Spleen (tissue), 11 donors: ENCODE data around the gene HES6. TPM values are rescaled to one million over a fixed set of nuclear protein-coding genes. Genes with fewer than 3 reads are reported as not detected.

Source experiments
- DNase-seq: peaks from one replicate; pipeline ENCODE4 v3.0.0-alpha.2; 2020
- H3K27ac ChIP-seq, 8 donors: fragments of 200-600 bp; sonication (generic) in 7 of 8; 1 replicate in 4 of 8; 2 replicates in 4 of 8; pipeline versions ENCODE4 v1.5.0 to v1.8.0; 2016 to 2021; ENCODE audit warnings: inconsistent platforms in 4 of 8, mild to moderate bottlenecking in 4 of 8, moderate library complexity in 1 of 8
- H3K27me3 ChIP-seq, 7 donors: fragments of 200-600 bp; sonication (generic) in 6 of 7; replicated peaks in 1 of 7; 1 replicate in 4 of 7; 2 replicates in 3 of 7; pipeline versions ENCODE4 v1.5.0 to v1.8.0; 2016 to 2021; ENCODE audit warnings: inconsistent platforms in 3 of 7, mild to moderate bottlenecking in 1 of 7
- H3K36me3 ChIP-seq, 6 donors: fragments of 200-600 bp; sonication (generic) in 5 of 6; 1 replicate in 4 of 6; 2 replicates in 2 of 6; pipeline versions ENCODE4 v1.5.0 to v1.8.0; 2016 to 2021; ENCODE audit warnings: inconsistent platforms in 2 of 6
- H3K4me1 ChIP-seq, 6 donors: fragments of 200-600 bp; sonication (generic) in 5 of 6; 1 replicate in 3 of 6; 2 replicates in 3 of 6; pipeline versions ENCODE4 v1.5.0 to v1.8.0; 2016 to 2021; ENCODE audit warnings: inconsistent platforms in 3 of 6
- H3K4me3 ChIP-seq, 8 donors: fragments of 200-600 bp; sonication (generic) in 7 of 8; 1 replicate in 4 of 8; 2 replicates in 4 of 8; pipeline versions ENCODE4 v1.5.0 to v1.8.0; 2016 to 2021; ENCODE audit warnings: inconsistent platforms in 4 of 8, mild to moderate bottlenecking in 4 of 8, moderate library complexity in 2 of 8
- H3K9me3 ChIP-seq, 8 donors: fragments of 200-600 bp; sonication (generic) in 7 of 8; 1 replicate in 4 of 8; 2 replicates in 4 of 8; pipeline versions ENCODE4 v1.5.0 to v1.8.0; 2016 to 2021; ENCODE audit warnings: inconsistent platforms in 4 of 8
- CTCF ChIP-seq, 11 experiments: fragments of 200-600 bp in 7 of 11; fragments of 450-650 bp in 4 of 11; sonication (generic) in 4 of 11; IDR thresholded peaks in 8 of 11; conservative IDR thresholded peaks in 3 of 11; 1 replicate in 7 of 11; 2 replicates in 4 of 11; pipeline versions ENCODE4 v1.4.0 to v1.8.0; 2016 to 2021; ENCODE audit warnings: antibody characterized with exemption in 11 of 11, inconsistent platforms in 4 of 11, mild to moderate bottlenecking in 1 of 11
- POLR2A ChIP-seq, 3 donors: fragments of 450-650 bp; IDR thresholded peaks; one replicate each; pipeline ENCODE4 v1.5.1; 2017; ENCODE audit warnings: antibody characterized with exemption in 3 of 3, mild to moderate bottlenecking in 1 of 3
- POLR2AphosphoS5 ChIP-seq, 3 donors: sonication (generic); formaldehyde crosslinking; IDR thresholded peaks; one replicate each; pipeline ENCODE4 v1.5.1; 2017; ENCODE audit warnings: antibody characterized with exemption in 3 of 3
- WGBS, 5 donors: extraction: QIAGEN DNeasy Blood & Tissue Kit in 3 of 5; methylation state at CpG; one replicate each; pipeline versions ENCODE4 v1.1.5 to v1.1.7; 2013 to 2018; 5-methylcytosine and 5-hydroxymethylcytosine counted together
- intact Hi-C: fragments of 100-400 bp; cut with DNase I; formaldehyde crosslinking; loops from one replicate; pipeline ENCODE4 v1.15.0; 2023; ENCODE audit warnings: low total_unique reads
- polyA plus RNA-seq, 3 donors: library from polyadenylated mRNA; stranded (reverse); fragments of 200-250 nt; gene quantifications; one replicate each; pipeline ENCODE4 v1.2.1, GENCODE V29; 2013
- total RNA-seq, 7 donors: library from RNA; depleted of rRNA in 3 of 7; stranded (reverse); fragments of >200 nt in 3 of 7; fragmentation: NEBNext Ultra II Directional in 4 of 7; extraction: Animal tissue kit (Norgen Biotek cat#: 25700) in 4 of 7; gene quantifications; one replicate each; pipeline versions ENCODE4 v1.1.0 to v1.2.1, GENCODE V29; 2016 to 2021
- donor health status: healthy with polysubstance abuse.
- donor health status: DM: no; HTN: no; CAD: no; lungs with moderate emphysema.
- donor health status: DM: no; HTN: no; CAD: no.
- donor health status: Bipolar disorder and iron deficiency.
- donor health status: healthy.
- donor health status: DM: no; HTN: no; CAD: no.
- donor health status: DM: yes; HTN: yes; CAD: no.

Gene HES6
- total and polyA plus RNA-seq, 10 donors: 3.9 to 22.7 (median 8.3) TPM

GRCh38 chr2:238281826-238282480 is 42.1 kb upstream of the HES6 start:
- Histone ChIP-seq H3K4me1 (peaks cover 7 to 56% (median 29%) of the 10 kb centered on the region in 6 donors), H3K27me3 (no peaks in the 10 kb centered on the region), H3K36me3 (peaks cover 0 to 13% (median 5%) of the 10 kb centered on the region in 6 donors), H3K9me3 (no peaks in the 10 kb centered on the region), H3K4me3 (no peak overlapping the region), H3K27ac (no peak overlapping the region)
- no peak for TF ChIP-seq POLR2A (IDR thresholded peaks at IDR 0.05)
- TF ChIP-seq CTCF (IDR thresholded peaks at IDR 0.05 in 8 of 11, conservative IDR thresholded peaks at IDR 0.05 in 3 of 11): no peak
- no peak for TF ChIP-seq POLR2AphosphoS5 (IDR thresholded peaks at IDR 0.05)
- DNase-seq: no peak
- 87 to 95% (median 89%) methylated on average over 9 to 13 of the region's 13 CpGs for WGBS, 5 donors
- intact Hi-C loops: no loop called here

- WGBS, 5 donors: 94 to 97% (median 95%) methylated on average over 12 of the region's 12 CpGs
- intact Hi-C loops: no loop called here
- Histone ChIP-seq H3K4me1 (peaks cover 0 to 39% (median 16%) of the 10 kb centered on the region in 6 donors), H3K36me3 (peaks cover 0 to 30% (median 21%) of the 10 kb centered on the region in 6 donors), H3K27me3 (no peaks in the 10 kb centered on the region), H3K9me3 (no peaks in the 10 kb centered on the region), H3K4me3 (no peak overlapping the region), H3K27ac (no peak overlapping the region)
- TF ChIP-seq CTCF (IDR thresholded peaks at IDR 0.05 in 8 of 11, conservative IDR thresholded peaks at IDR 0.05 in 3 of 11) (no peak), POLR2AphosphoS5 (IDR thresholded peaks at IDR 0.05) (no peak), POLR2A (IDR thresholded peaks at IDR 0.05) (no peak)
- no peak for DNase-seq
Observed at GRCh38 chr2:238280083-238280825, 40.4 kb upstream of the HES6 start.

- no peak for DNase-seq
- intact Hi-C loops: no loop called here
- Histone ChIP-seq H3K4me3 (no peak overlapping the region), H3K36me3 (peaks cover 0 to 39% (median 31%) of the 10 kb centered on the region in 6 donors), H3K9me3 (no peaks in the 10 kb centered on the region), H3K4me1 (peaks cover 0 to 30% (median 13%) of the 10 kb centered on the region in 6 donors), H3K27ac (no peak overlapping the region), H3K27me3 (no peaks in the 10 kb centered on the region)
- TF ChIP-seq POLR2A (IDR thresholded peaks at IDR 0.05) (no peak), POLR2AphosphoS5 (IDR thresholded peaks at IDR 0.05) (no peak), CTCF (IDR thresholded peaks at IDR 0.05 in 8 of 11, conservative IDR thresholded peaks at IDR 0.05 in 3 of 11) (no peak)
- WGBS, 5 donors: 85 to 97% (median 89%) methylated on average over 4 to 6 of the region's 6 CpGs
Observed at GRCh38 chr2:238279324-238279682, 39.5 kb upstream of the HES6 start.

GRCh38 chr2:238278626-238279323 is 38.9 kb upstream of the HES6 start:
- Histone ChIP-seq H3K27me3 (no peaks in the 10 kb centered on the region), H3K9me3 (no peaks in the 10 kb centered on the region), H3K4me3 (no peak overlapping the region), H3K4me1 (peaks cover 0 to 29% (median 11%) of the 10 kb centered on the region in 6 donors), H3K36me3 (peaks cover 0 to 44% (median 36%) of the 10 kb centered on the region in 6 donors), H3K27ac (no peak overlapping the region)
- 80 to 87% (median 83%) methylated on average over 9 of the region's 9 CpGs for WGBS, 5 donors
- TF ChIP-seq CTCF (IDR thresholded peaks at IDR 0.05 in 8 of 11, conservative IDR thresholded peaks at IDR 0.05 in 3 of 11) (no peak), POLR2A (IDR thresholded peaks at IDR 0.05) (no peak)
- intact Hi-C loops: no loop called here
- DNase-seq: no peak
